Natural killer cell (primary cell): ENCODE measurements around the gene UBXN1. TPM values are rescaled to one million over a fixed set of nuclear protein-coding genes. Genes with fewer than 3 reads are reported as not detected.

Experiments used
- ATAC-seq, 3 donors: fragments of 150-1000 bp in 2 of 3; fragments of 200-7000 bp in 1 of 3; cut with Tn5 transposase; 1 replicate in 1 of 3; 2 replicates in 2 of 3; pipeline ENCODE4 v1.10.0; 2021; ENCODE audit warnings: mild to moderate bottlenecking in 2 of 3, moderate library complexity in 2 of 3
- DNase-seq, 2 donors: peaks; one replicate each; pipeline versions ENCODE4 v3.0.0 to v3.0.0-alpha.2; 2013 to 2021; ENCODE audit warnings: mixed read lengths in 1 of 2
- H3K27ac ChIP-seq: one replicate; pipeline ENCODE4 v1.5.1; 2013; ENCODE audit warnings: mild to moderate bottlenecking, low read length
- H3K27me3 ChIP-seq: one replicate; pipeline ENCODE4 v1.6.1; 2013; ENCODE audit warnings: low read length; ENCODE audit not compliant: control insufficient read depth, insufficient read depth
- H3K36me3 ChIP-seq: one replicate; pipeline ENCODE4 v1.6.1; 2013; ENCODE audit warnings: low read length; ENCODE audit not compliant: control insufficient read depth, insufficient read depth
- H3K4me1 ChIP-seq: one replicate; pipeline ENCODE4 v1.6.1; 2013; ENCODE audit warnings: low read length; ENCODE audit not compliant: control insufficient read depth, insufficient read depth
- H3K4me3 ChIP-seq: one replicate; pipeline ENCODE4 v1.5.1; 2013; ENCODE audit warnings: low read length
- H3K9me3 ChIP-seq: one replicate; pipeline ENCODE4 v1.6.1; 2013; ENCODE audit warnings: low read length; ENCODE audit not compliant: control insufficient read depth, insufficient read depth
- H3K27ac Mint-ChIP-seq, 2 donors: one replicate each; pipeline ENCODE4 v1.8.0; 2022; ENCODE audit warnings: mild to moderate bottlenecking in 2 of 2, mixed read lengths in 2 of 2, moderate library complexity in 1 of 2
- H3K27me3 Mint-ChIP-seq, 2 donors: one replicate each; pipeline ENCODE4 v1.8.0; 2022; ENCODE audit warnings: low read depth in 2 of 2, mixed read lengths in 2 of 2
- H3K36me3 Mint-ChIP-seq: one replicate; pipeline ENCODE4 v1.8.0; 2022; ENCODE audit warnings: mixed read lengths
- H3K4me1 Mint-ChIP-seq, 2 donors: one replicate each; pipeline ENCODE4 v1.8.0; 2022; ENCODE audit warnings: mixed read lengths in 2 of 2
- H3K4me3 Mint-ChIP-seq: one replicate; pipeline ENCODE4 v1.8.0; 2022; ENCODE audit warnings: mild to moderate bottlenecking, moderate library complexity, mixed read lengths
- H3K9me3 Mint-ChIP-seq, 2 donors: one replicate each; pipeline ENCODE4 v1.8.0; 2022; ENCODE audit warnings: mixed read lengths in 2 of 2
- WGBS: methylation state at CpG from one replicate; pipeline ENCODE4 v1.1.7; 2013; ENCODE audit warnings: missing lambda C conversion rate; ENCODE audit not compliant: insufficient coverage; 5-methylcytosine and 5-hydroxymethylcytosine counted together
- intact Hi-C: fragments of 100-400 bp; cut with micrococcal nuclease; formaldehyde crosslinking; loops from one replicate; pipeline ENCODE4 v1.14.2; 2022
- total RNA-seq, 4 donors: library from RNA; stranded (reverse); fragments of 120-200 nt in 1 of 4; gene quantifications; one replicate each; pipeline versions ENCODE4 v1.2.3 to v1.2.4, GENCODE V29; 2013 to 2022
- TF ChIP-seq, protein P1 (sequence below): fragments of 200-600 bp; IDR thresholded peaks from one replicate; pipeline ENCODE4 v1.8.0; 2022; ENCODE audit warnings: antibody characterized with exemption

The UBXN1 gene
- total RNA-seq, 3 donors from 2014 or later (not counting 1 experiment from before 2014, with no cell fraction given) = 179 to 238 (median 238) TPM

DNA sequence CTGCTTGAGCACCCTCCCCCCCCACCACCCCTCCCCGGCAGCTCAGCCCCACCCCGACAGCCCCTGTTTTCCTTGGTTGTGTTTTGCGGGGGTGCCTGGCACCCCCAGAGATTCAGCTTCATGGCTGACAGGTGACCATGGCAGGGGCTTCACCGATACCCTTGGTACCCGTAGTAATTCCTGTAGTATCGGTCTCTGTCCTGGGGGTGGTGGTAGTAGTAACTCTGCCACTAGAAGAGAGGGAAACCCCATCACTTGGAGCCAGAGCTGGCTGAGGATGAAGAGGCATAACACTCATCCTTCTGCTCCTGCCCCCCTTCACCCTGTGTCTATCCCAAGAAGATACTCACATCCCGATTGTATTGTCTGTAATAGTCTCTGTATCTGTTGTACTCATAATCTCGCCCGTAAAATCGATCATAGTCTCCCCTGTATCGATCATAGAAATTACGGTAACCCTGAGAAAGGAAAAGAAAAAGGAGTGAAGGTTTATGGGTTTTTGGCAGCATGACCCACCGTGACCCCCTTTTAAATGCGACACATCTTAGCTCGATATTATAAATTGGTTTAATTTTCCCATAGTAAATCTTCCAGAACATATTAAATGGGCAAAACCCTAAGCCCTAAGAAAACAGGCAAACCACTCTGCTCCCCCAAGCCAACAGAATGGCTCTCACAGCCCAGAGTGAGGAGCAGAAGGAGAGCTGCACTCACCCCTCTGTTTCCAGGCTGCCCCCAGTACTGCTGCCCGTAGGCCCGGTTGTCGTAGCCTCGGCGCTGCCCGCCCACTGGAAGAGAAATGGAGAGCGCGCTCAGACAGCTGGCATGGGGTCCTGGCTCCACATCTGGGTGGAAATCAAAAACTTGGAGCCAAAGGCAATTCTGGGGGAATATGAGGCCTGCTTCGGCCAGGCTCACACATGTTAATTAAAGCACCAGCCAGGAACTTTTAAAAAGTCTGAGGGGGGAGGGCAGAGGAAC is 36.6 kb upstream of the UBXN1 start:
- H3K9me3 Mint-ChIP-seq = no peaks in the 10 kb centered on the region
- DNase-seq (no peak), ATAC-seq (no peak)
- TF ChIP-seq, protein P1, sequence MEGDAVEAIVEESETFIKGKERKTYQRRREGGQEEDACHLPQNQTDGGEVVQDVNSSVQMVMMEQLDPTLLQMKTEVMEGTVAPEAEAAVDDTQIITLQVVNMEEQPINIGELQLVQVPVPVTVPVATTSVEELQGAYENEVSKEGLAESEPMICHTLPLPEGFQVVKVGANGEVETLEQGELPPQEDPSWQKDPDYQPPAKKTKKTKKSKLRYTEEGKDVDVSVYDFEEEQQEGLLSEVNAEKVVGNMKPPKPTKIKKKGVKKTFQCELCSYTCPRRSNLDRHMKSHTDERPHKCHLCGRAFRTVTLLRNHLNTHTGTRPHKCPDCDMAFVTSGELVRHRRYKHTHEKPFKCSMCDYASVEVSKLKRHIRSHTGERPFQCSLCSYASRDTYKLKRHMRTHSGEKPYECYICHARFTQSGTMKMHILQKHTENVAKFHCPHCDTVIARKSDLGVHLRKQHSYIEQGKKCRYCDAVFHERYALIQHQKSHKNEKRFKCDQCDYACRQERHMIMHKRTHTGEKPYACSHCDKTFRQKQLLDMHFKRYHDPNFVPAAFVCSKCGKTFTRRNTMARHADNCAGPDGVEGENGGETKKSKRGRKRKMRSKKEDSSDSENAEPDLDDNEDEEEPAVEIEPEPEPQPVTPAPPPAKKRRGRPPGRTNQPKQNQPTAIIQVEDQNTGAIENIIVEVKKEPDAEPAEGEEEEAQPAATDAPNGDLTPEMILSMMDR = no peak
- Histone ChIP-seq H3K36me3 (peaks cover 74% of the 10 kb centered on the region), H3K4me1 (peaks cover 3% of the 10 kb centered on the region), H3K4me3 (no peak overlapping the region), H3K27me3 (no peaks in the 10 kb centered on the region), H3K9me3 (no peaks in the 10 kb centered on the region), H3K27ac (no peak overlapping the region)
- 97% methylated on average over 23 of the region's 24 CpGs for WGBS
- peak overlapping the region; percentile 41 to 72 for H3K27ac Mint-ChIP-seq
- H3K4me3 Mint-ChIP-seq = no peak overlapping the region
- H3K4me1 Mint-ChIP-seq = peaks cover 4 to 29% of the 10 kb centered on the region in 2 donors
- H3K27me3 Mint-ChIP-seq = no peaks in the 10 kb centered on the region
- H3K36me3 Mint-ChIP-seq = peaks cover 18% of the 10 kb centered on the region
- intact Hi-C loops = no loop called here

DNA sequence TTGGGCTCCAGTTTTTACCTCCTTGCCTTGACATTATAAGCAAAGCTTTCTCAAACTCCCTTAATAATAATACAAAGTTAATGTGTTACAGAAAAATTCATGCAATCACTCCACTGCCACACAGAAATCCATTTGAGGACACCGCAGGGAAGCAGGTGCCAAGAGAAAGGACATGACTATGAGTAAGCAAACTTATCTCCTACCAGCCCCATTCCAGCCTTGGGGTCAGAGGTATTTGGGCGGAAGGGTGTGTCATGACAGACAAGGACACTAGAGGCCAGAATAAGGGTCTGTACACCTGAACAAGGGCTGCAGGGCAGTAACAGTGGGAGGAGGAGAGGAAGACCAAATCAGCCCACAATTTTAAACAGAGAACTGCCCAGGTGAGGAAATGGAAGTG is 34.5 kb upstream of the UBXN1 start:
- TF ChIP-seq, protein P1 = no peak
- no peaks in the 10 kb centered on the region for H3K9me3 Mint-ChIP-seq
- peak overlapping the region; percentile 66 to 72 for H3K27ac Mint-ChIP-seq
- ATAC-seq (no peak), DNase-seq (no peak)
- H3K4me1 Mint-ChIP-seq = peaks cover 21 to 38% of the 10 kb centered on the region in 2 donors
- Histone ChIP-seq H3K27ac (no peak overlapping the region), H3K27me3 (no peaks in the 10 kb centered on the region), H3K4me1 (peaks cover 19% of the 10 kb centered on the region), H3K36me3 (peaks cover 56% of the 10 kb centered on the region), H3K4me3 (no peak overlapping the region), H3K9me3 (no peaks in the 10 kb centered on the region)
- H3K4me3 Mint-ChIP-seq = no peak overlapping the region
- intact Hi-C loops = no loop called here
- no peaks in the 10 kb centered on the region for H3K27me3 Mint-ChIP-seq
- 88% methylated on average over 1 of the region's 2 CpGs for WGBS
- peaks cover 8% of the 10 kb centered on the region for H3K36me3 Mint-ChIP-seq

DNA sequence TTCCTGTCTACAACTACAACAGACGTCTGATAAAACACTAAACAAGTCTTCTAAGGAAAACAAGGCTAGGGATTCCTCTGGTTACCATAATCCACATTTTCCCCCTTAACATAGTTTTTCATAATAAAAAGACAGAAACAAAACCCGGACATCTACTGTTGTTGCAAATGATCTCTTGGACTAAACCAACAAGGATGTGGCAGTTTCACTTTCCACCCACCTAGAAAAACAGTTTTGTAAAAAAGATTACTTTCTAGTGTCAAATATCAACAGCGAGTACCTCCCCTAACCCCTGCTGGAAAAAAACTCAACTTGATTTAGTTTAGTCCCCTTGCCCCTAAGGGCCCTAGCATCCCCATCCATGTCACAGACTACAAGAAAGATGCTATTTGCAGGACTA is 34.0 kb upstream of the UBXN1 start:
- Histone ChIP-seq H3K4me3 (no peak overlapping the region), H3K27ac (no peak overlapping the region), H3K36me3 (peaks cover 52% of the 10 kb centered on the region), H3K27me3 (no peaks in the 10 kb centered on the region), H3K9me3 (no peaks in the 10 kb centered on the region), H3K4me1 (peaks cover 24% of the 10 kb centered on the region)
- Mint-ChIP-seq H3K36me3 (peaks cover 8% of the 10 kb centered on the region), H3K4me3 (no peak overlapping the region), H3K27ac (peak overlapping the region; percentile 66 to 72), H3K27me3 (no peaks in the 10 kb centered on the region), H3K4me1 (peaks cover 21 to 39% of the 10 kb centered on the region in 2 donors), H3K9me3 (no peaks in the 10 kb centered on the region)
- TF ChIP-seq, protein P1 = no peak
- intact Hi-C loops = no loop called here
- ATAC-seq (no peak), DNase-seq (no peak)
- 53% methylated on average over 3 of the region's 3 CpGs for WGBS
